BE2C (cell line): ENCODE results near the gene PPP4R2.

ENCODE experiments used
- DNase-seq: peaks from one replicate; pipeline ENCODE4 v3.0.0-alpha.2; 2020
- H3K27me3 ChIP-seq: fragments of 250-450 bp; sonication (Bioruptor Pico); 2 replicates; pipeline ENCODE4 v1.5.1; 2020; ENCODE audit warnings: mild to moderate bottlenecking
- H3K36me3 ChIP-seq: fragments of 250-450 bp; sonication (Bioruptor Pico); 2 replicates; pipeline ENCODE4 v1.5.1; 2020; ENCODE audit warnings: mild to moderate bottlenecking
- H3K4me1 ChIP-seq: fragments of 250-450 bp; sonication (Bioruptor Pico); 2 replicates; pipeline ENCODE4 v1.5.1; 2020
- H3K4me3 ChIP-seq: 2 replicates; pipeline ENCODE4 v1.5.1; 2011; ENCODE audit warnings: low read depth, low read length
- H3K9me3 ChIP-seq: fragments of 250-450 bp; sonication (Bioruptor Pico); 2 replicates; pipeline ENCODE4 v1.5.1; 2020
- TF ChIP-seq, protein P1 (sequence below): IDR thresholded peaks from 2 replicates; pipeline ENCODE4 v1.5.1; 2012; ENCODE audit warnings: mild to moderate bottlenecking, low read depth, low read length

PPP4R2 gene

DNA sequence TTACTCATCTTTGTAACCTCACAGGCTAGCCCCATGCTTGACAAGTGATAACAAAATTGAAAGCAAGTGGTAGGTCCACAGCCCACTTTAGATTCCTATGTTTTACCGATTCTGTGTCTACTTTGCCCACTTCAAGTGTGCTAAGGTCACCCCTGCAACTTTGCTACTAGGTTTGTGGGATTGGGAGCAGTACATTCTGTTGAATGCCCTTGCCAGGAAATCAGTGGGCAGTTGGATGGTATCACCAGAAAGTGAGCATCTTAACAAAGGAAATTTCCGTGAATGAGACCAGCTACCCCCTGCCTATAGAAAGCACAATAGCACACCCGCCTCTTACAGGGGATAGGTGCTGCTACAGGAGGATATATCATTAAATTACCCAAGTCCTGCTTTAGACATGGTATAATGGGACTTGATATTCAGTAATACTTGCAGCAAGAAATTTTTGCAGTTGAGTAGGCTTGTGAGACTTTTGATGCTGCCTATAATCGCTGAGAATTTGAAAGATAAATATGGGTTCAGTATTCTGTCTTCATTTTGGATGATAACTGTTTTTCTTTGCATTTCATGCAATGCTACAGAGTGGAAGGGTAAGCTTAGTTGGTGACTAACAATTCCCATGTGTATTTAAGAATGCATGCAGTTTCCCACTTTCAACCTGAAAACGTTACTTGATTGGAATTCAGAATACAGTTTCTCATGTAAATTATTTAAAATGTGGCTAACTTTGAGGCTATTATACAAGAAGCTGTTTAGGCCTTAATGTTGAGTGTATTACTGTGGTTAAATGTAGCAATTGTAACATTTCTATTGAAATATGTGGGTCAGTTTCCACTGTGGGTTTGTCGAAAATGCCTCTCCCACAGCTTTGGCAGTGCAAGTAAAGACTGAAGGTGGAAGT lies 74.3 kb downstream of the PPP4R2 start:
- Histone ChIP-seq H3K36me3 (peaks cover 3% of the 10 kb centered on the region; the same call in 1 of the 2 replicates), H3K9me3 (no peaks in the 10 kb centered on the region), H3K27me3 (no peaks in the 10 kb centered on the region), H3K4me3 (no peak overlapping the region), H3K4me1 (no peaks in the 10 kb centered on the region)
- TF ChIP-seq, protein P1, sequence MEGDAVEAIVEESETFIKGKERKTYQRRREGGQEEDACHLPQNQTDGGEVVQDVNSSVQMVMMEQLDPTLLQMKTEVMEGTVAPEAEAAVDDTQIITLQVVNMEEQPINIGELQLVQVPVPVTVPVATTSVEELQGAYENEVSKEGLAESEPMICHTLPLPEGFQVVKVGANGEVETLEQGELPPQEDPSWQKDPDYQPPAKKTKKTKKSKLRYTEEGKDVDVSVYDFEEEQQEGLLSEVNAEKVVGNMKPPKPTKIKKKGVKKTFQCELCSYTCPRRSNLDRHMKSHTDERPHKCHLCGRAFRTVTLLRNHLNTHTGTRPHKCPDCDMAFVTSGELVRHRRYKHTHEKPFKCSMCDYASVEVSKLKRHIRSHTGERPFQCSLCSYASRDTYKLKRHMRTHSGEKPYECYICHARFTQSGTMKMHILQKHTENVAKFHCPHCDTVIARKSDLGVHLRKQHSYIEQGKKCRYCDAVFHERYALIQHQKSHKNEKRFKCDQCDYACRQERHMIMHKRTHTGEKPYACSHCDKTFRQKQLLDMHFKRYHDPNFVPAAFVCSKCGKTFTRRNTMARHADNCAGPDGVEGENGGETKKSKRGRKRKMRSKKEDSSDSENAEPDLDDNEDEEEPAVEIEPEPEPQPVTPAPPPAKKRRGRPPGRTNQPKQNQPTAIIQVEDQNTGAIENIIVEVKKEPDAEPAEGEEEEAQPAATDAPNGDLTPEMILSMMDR, result no peak
- DNase-seq, result no peak

DNA sequence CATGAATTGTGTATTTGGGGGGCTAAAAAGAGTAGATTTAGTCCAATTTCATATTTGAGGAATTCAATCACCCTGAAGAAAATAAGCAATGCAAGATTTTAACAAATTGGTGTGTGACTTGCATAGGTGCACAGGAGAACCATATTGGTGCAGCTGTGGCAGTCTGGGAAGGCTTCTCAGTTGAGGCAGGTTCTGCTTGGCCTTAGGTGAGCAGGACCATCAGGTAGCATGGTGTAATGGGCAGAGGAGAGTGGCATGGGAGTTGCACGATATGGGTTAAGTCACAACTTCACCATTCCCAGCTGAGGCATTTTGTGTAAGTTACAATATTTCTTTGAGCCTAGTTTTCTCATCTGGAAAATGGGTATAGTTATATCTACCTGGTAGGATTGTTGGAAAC lies 75.3 kb downstream of the PPP4R2 start:
- DNase-seq, result no peak
- no peak overlapping the region for H3K4me3 ChIP-seq
- no peaks in the 10 kb centered on the region for H3K27me3 ChIP-seq
- no peaks in the 10 kb centered on the region for H3K9me3 ChIP-seq
- no peaks in the 10 kb centered on the region for H3K4me1 ChIP-seq
- peaks cover 3% of the 10 kb centered on the region; the same call in 1 of the 2 replicates for H3K36me3 ChIP-seq
- TF ChIP-seq, protein P1, result no peak

DNA sequence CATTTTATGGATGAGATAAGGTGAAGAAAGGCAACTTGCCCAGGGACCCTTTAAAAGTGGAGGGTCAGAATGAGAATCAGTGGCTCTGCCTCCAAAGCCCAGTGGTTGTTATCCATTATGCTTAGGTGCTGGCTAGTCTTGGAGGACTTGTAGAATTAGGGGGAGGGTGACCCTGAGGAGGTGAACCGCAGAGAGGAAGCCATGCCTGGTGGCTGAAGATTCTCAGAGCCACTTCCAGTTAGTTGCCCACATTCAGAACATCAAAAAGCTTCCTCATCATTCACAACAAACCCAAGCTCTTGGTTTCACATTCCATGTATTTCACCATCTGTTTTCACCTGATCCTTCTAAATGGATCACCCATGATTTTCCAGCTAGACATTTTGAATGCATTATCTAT lies 76.0 kb downstream of the PPP4R2 start:
- Histone ChIP-seq H3K4me3 (no peak overlapping the region), H3K27me3 (no peaks in the 10 kb centered on the region), H3K4me1 (no peaks in the 10 kb centered on the region), H3K9me3 (no peaks in the 10 kb centered on the region), H3K36me3 (peaks cover 3% of the 10 kb centered on the region; the same call in 1 of the 2 replicates)
- no peak for DNase-seq
- TF ChIP-seq, protein P1, result no peak

DNA sequence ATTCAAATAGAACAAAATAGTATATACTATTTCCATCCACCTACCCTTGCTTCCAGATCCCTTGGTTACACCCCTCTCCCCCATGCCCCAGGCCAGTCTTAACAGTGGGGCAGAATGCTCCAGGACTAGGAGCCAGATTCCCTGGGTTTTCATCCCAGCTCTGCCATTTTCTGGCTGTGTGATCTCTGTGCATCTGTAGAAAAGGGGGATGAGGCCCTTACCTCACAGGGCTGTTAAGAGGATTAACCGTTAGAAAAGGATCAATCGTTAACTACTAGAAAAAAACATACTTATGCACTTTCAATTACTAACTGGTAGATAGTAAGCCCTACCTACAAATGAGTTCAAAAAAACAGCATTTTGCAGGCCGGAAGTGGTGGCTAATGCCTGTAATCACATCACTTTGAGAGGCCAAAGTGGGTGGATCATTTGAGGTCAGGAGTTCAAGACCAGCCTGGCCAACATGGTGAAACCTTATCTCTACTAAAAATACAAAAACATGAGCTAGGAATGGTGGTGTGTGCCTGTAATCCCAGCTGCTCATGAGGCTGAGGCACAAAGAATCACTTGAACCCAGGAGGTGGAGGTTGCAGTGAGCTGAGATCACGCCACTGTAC lies 76.6 kb downstream of the PPP4R2 start:
- Histone ChIP-seq H3K9me3 (no peaks in the 10 kb centered on the region), H3K36me3 (peaks cover 3% of the 10 kb centered on the region; the same call in 1 of the 2 replicates), H3K27me3 (no peaks in the 10 kb centered on the region), H3K4me3 (no peak overlapping the region), H3K4me1 (no peaks in the 10 kb centered on the region)
- no peak for DNase-seq
- TF ChIP-seq, protein P1, result no peak

DNA sequence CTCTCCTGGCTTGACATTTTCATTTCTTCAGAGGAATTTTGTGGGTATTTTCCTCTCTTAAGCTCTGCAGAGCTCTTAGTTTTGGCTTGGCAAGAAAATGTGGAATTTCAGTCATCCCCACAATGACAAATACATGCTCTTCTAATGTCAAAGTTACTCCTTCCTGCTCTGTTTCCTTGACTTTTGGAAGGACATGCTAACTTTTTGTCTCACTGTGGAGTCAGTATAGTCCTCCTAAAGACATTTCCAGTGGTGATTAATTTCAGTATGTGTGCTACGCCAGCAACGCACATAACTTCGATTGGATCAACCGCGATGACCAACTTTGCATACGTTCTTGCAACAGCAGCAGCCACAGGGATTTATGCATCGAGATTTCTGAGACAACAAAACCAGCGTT lies 78.2 kb downstream of the PPP4R2 start:
- no peak overlapping the region for H3K4me3 ChIP-seq
- H3K36me3 ChIP-seq, result no peaks in the 10 kb centered on the region
- no peaks in the 10 kb centered on the region for H3K9me3 ChIP-seq
- no peaks in the 10 kb centered on the region for H3K4me1 ChIP-seq
- TF ChIP-seq, protein P1, result no peak
- H3K27me3 ChIP-seq, result no peaks in the 10 kb centered on the region
- no peak for DNase-seq
